ENCODE data around the gene FBXO17.

FBXO17 gene

DNA sequence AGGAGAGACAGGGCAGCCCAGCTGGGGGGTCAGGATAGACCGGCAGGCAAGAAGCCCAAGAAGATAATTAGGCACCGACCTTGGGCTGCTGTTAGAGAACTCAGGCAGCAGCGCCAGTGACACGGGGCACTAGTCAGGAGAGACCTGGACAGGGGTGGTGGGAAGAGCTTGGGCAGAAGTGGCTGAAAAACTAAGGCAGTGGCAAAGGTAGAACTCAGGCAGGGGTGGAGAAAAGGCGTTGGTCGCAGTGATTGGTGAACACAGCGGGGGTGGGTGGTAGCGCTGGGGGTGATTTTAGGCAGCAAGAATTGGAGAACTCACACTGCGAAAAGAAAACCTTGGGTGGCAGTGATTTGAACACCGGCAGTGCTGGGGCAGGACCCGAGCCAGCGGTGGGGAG, 67.9 kb downstream of the FBXO17 start:
- no peak for DNase-seq (ENCODE audit: low spot score)
- no peak for TF ChIP-seq CTCF (IDR thresholded peaks at IDR 0.05; ENCODE audit: borderline replicate concordance, control extremely low read depth, extremely low read depth, insufficient read depth, missing control alignments)
- in situ Hi-C loops (cut with MboI; ENCODE audit: low sequenced_read_pairs, unreplicated experiment) = no loop called here

GRCh38 chr19:38907227-38907626, 68.3 kb downstream of the FBXO17 start:
- no peak for DNase-seq (ENCODE audit: low spot score)
- TF ChIP-seq CTCF (IDR thresholded peaks at IDR 0.05; ENCODE audit: borderline replicate concordance, control extremely low read depth, extremely low read depth, insufficient read depth, missing control alignments) = no peak
- in situ Hi-C loops (cut with MboI; ENCODE audit: low sequenced_read_pairs, unreplicated experiment) = no loop called here

GRCh38 chr19:38905620-38906019, 69.9 kb downstream of the FBXO17 start:
- in situ Hi-C loops (cut with MboI; ENCODE audit: low sequenced_read_pairs, unreplicated experiment) = no loop called here
- TF ChIP-seq CTCF (IDR thresholded peaks at IDR 0.05; ENCODE audit: borderline replicate concordance, control extremely low read depth, extremely low read depth, insufficient read depth, missing control alignments) = no peak
- no peak for DNase-seq (ENCODE audit: low spot score)

- TF ChIP-seq CTCF (IDR thresholded peaks at IDR 0.05; ENCODE audit: borderline replicate concordance, control extremely low read depth, extremely low read depth, insufficient read depth, missing control alignments) = no peak
- no peak for DNase-seq (ENCODE audit: low spot score)
- in situ Hi-C loops (cut with MboI; ENCODE audit: low sequenced_read_pairs, unreplicated experiment) = no loop called here
Measured at GRCh38 chr19:38904581-38905539, 70.7 kb downstream of the FBXO17 start.

DNA sequence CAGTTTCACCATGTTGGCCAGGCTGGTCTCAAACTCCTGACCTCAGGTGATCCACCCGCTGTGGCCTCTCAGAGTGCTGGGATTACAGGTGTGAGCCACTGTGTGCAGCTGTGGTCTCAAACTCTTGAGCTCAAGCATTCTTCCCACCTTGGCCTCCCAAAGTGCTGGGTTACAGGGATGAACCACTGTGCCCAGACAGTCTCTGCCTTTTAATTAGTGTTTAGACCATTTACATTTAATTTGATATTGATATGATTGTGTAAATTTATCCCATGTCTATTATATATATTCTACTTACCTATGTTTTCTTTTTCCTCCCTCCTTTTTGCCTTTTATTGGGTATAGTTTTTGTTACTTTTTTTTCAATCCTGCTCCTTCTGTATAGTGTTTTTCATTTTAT, 73.9 kb downstream of the FBXO17 start:
- in situ Hi-C loops (cut with MboI; ENCODE audit: low sequenced_read_pairs, unreplicated experiment) = no loop called here
- no peak for TF ChIP-seq CTCF (IDR thresholded peaks at IDR 0.05; ENCODE audit: borderline replicate concordance, control extremely low read depth, extremely low read depth, insufficient read depth, missing control alignments)
- DNase-seq (ENCODE audit: low spot score) = no peak

DNA sequence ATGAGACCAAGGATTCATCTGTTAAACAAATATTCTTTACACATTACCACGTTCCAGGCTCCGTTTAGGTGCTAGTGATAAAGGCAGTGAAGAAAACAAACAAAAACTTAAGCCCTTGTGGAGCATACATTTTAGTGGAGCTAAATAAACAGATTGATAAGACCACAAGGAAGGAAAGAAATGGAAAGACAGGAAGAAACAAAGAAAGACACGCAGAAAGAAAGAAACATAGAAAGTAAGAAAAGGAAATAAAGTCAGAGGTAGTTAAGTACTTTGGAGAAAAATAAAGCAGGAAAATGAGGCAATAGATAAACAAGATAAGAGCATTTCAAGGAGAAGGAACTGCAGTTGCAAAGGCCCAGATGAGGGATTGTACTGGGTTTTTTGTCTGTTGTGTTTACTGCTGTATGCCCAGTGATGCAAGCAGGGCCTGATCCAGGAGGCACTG, 74.8 kb downstream of the FBXO17 start:
- in situ Hi-C loops (cut with MboI; ENCODE audit: low sequenced_read_pairs, unreplicated experiment) = no loop called here
- DNase-seq (ENCODE audit: low spot score) = no peak
- no peak for TF ChIP-seq CTCF (IDR thresholded peaks at IDR 0.05; ENCODE audit: borderline replicate concordance, control extremely low read depth, extremely low read depth, insufficient read depth, missing control alignments)

Measured in GM13976 (cell line).